HG03045 (cell line): ENCODE data around the gene PRKCE.

Source experiments
- ATAC-seq: cut with Tn5 transposase; IDR thresholded peaks from one replicate; pipeline ENCODE4 v1.9.1; 2021; ENCODE audit warnings: mild to moderate bottlenecking, moderate library complexity; ENCODE audit not compliant: unreplicated experiment

Gene PRKCE

GRCh38 chr2:45923701-45924100, 272.2 kb downstream of the PRKCE start:
- no peak for ATAC-seq

GRCh38 chr2:45925026-45925425, 273.6 kb downstream of the PRKCE start:
- ATAC-seq = no peak

GRCh38 chr2:45925636-45926366, 274.3 kb downstream of the PRKCE start:
- no peak for ATAC-seq

- ATAC-seq = no peak
Measured at GRCh38 chr2:45928946-45929345, 277.5 kb downstream of the PRKCE start.

GRCh38 chr2:45929674-45930395, 278.4 kb downstream of the PRKCE start:
- no peak for ATAC-seq

- ATAC-seq = no peak
Measured at GRCh38 chr2:45930396-45930792, 278.9 kb downstream of the PRKCE start.

GRCh38 chr2:45932278-45932975, 281.0 kb downstream of the PRKCE start:
- no peak for ATAC-seq

- ATAC-seq = no peak
Measured at GRCh38 chr2:45935791-45936622, 284.5 kb downstream of the PRKCE start.

- ATAC-seq = no peak
Measured at GRCh38 chr2:45936623-45936979, 285.1 kb downstream of the PRKCE start.

- no peak for ATAC-seq
Measured at GRCh38 chr2:45937990-45938389, 286.5 kb downstream of the PRKCE start.

GRCh38 chr2:45938649-45939511, 287.4 kb downstream of the PRKCE start:
- ATAC-seq = no peak

GRCh38 chr2:45941531-45942236, 290.2 kb downstream of the PRKCE start:
- no peak for ATAC-seq

- ATAC-seq = no peak
Measured at GRCh38 chr2:45942237-45942738, 290.8 kb downstream of the PRKCE start.

- no peak for ATAC-seq
Measured at GRCh38 chr2:45943219-45944044, 292.0 kb downstream of the PRKCE start.

- ATAC-seq = no peak
Measured at GRCh38 chr2:45944074-45944473, 292.6 kb downstream of the PRKCE start.

GRCh38 chr2:45945302-45945717, 293.8 kb downstream of the PRKCE start:
- no peak for ATAC-seq

- ATAC-seq = no peak
Measured at GRCh38 chr2:45946023-45946422, 294.5 kb downstream of the PRKCE start.

- no peak for ATAC-seq
Measured at GRCh38 chr2:45950606-45951005, 299.1 kb downstream of the PRKCE start.
